ENCODE measurements around the gene ZNF446.

- TF ChIP-seq POLR2A (IDR thresholded peaks at IDR 0.05) (no peak), CTCF (IDR thresholded peaks at IDR 0.05) (no peak)
These were observed 4.7 kb downstream of the ZNF446 start for GRCh38 chr19:58480831-58481230.

Measured in testis (tissue), 2 donors.